H9 (cell line): Measurements from ENCODE around the gene DUSP10. TPM values are rescaled to one million over a fixed set of nuclear protein-coding genes. Genes with fewer than 3 reads are reported as not detected.

Experiments used
- DNase-seq: peaks from one replicate; pipeline ENCODE4 v3.0.0-alpha.2; 2017
- H2AFZ ChIP-seq: one replicate; pipeline ENCODE4 v1.6.1; 2013; ENCODE audit warnings: mild to moderate bottlenecking, low read length, control low read depth, moderate library complexity
- H2AK5ac ChIP-seq: 2 replicates; pipeline ENCODE4 v1.6.1; 2013; ENCODE audit warnings: low read length, control low read depth, mixed read lengths; ENCODE audit not compliant: insufficient read length
- H2BK120ac ChIP-seq: one replicate; pipeline ENCODE4 v1.6.1; 2013; ENCODE audit warnings: low read depth, mild to moderate bottlenecking, low read length, control low read depth, inconsistent platforms; ENCODE audit not compliant: poor library complexity, severe bottlenecking
- H2BK12ac ChIP-seq: 2 replicates; pipeline ENCODE4 v1.6.1; 2013; ENCODE audit warnings: low read length, control low read depth, mixed read lengths, low read depth; ENCODE audit not compliant: insufficient read length
- H2BK15ac ChIP-seq: 2 replicates; pipeline ENCODE4 v1.6.1; 2013; ENCODE audit warnings: low read depth, low read length, control low read depth
- H2BK20ac ChIP-seq: one replicate; pipeline ENCODE4 v1.6.1; 2013; ENCODE audit warnings: low read depth, mild to moderate bottlenecking, low read length, control low read depth, inconsistent platforms; ENCODE audit not compliant: poor library complexity, severe bottlenecking
- H2BK5ac ChIP-seq: 2 replicates; pipeline ENCODE4 v1.6.1; 2013; ENCODE audit warnings: low read length, control low read depth, mixed read lengths; ENCODE audit not compliant: insufficient read length
- H3K14ac ChIP-seq: 2 replicates; pipeline ENCODE4 v1.6.1; 2013; ENCODE audit warnings: low read length, control low read depth; ENCODE audit not compliant: insufficient read depth
- H3K18ac ChIP-seq: 2 replicates; pipeline ENCODE4 v1.6.1; 2013; ENCODE audit warnings: low read depth, mild to moderate bottlenecking, mixed read lengths, low read length, control low read depth; ENCODE audit not compliant: insufficient read length
- H3K23ac ChIP-seq: 2 replicates; pipeline ENCODE4 v1.6.1; 2013; ENCODE audit warnings: low read length, control low read depth, mixed read lengths, low read depth; ENCODE audit not compliant: insufficient read length
- H3K23me2 ChIP-seq: 2 replicates; pipeline ENCODE4 v1.6.1; 2013; ENCODE audit warnings: low read depth, mild to moderate bottlenecking, mixed read lengths, low read length, control low read depth; ENCODE audit not compliant: insufficient read length, poor library complexity, severe bottlenecking
- H3K27ac ChIP-seq: 2 replicates; pipeline ENCODE4 v1.5.1; 2013; ENCODE audit warnings: low read length, control low read depth, mixed read lengths, low read depth; ENCODE audit not compliant: insufficient read length
- H3K27me3 ChIP-seq: 2 replicates; pipeline ENCODE4 v1.6.1; 2013; ENCODE audit warnings: low read length, control low read depth, inconsistent platforms; ENCODE audit not compliant: insufficient read depth
- H3K4ac ChIP-seq: 2 replicates; pipeline ENCODE4 v1.6.1; 2013; ENCODE audit warnings: low read depth, mild to moderate bottlenecking, control low read depth, inconsistent platforms, low read length, moderate library complexity
- H3K4me1 ChIP-seq: 2 replicates; pipeline ENCODE4 v1.6.1; 2013; ENCODE audit warnings: low read length, control low read depth, inconsistent platforms; ENCODE audit not compliant: insufficient read depth
- H3K4me2 ChIP-seq: 2 replicates; pipeline ENCODE4 v1.6.1; 2013; ENCODE audit warnings: low read length, control low read depth, mixed read lengths; ENCODE audit not compliant: insufficient read length, insufficient read depth
- H3K56ac ChIP-seq: 2 replicates; pipeline ENCODE4 v1.6.1; 2013; ENCODE audit warnings: low read depth, mild to moderate bottlenecking, mixed read lengths, low read length, control low read depth; ENCODE audit not compliant: insufficient read length
- H3K79me1 ChIP-seq: 2 replicates; pipeline ENCODE4 v1.6.1; 2013; ENCODE audit warnings: low read depth, mild to moderate bottlenecking, moderate library complexity, low read length, control low read depth, inconsistent platforms; ENCODE audit not compliant: insufficient read depth, poor library complexity, severe bottlenecking
- H3K79me2 ChIP-seq: 2 replicates; pipeline ENCODE4 v1.6.1; 2013; ENCODE audit warnings: low read length, control low read depth, inconsistent platforms; ENCODE audit not compliant: insufficient read depth
- H3K9ac ChIP-seq: 2 replicates; pipeline ENCODE4 v1.6.1; 2013; ENCODE audit warnings: low read length, control low read depth, mixed read lengths; ENCODE audit not compliant: insufficient read length; ENCODE audit errors: extremely low read depth
- H3K9me3 ChIP-seq: one replicate; pipeline ENCODE4 v1.6.1; 2013; ENCODE audit warnings: low read depth, low read length, inconsistent platforms; ENCODE audit not compliant: control insufficient read depth
- H3T11ph ChIP-seq: one replicate; pipeline ENCODE4 v1.6.1; 2013; ENCODE audit warnings: mild to moderate bottlenecking, low read length, control low read depth, inconsistent platforms
- H4K20me1 ChIP-seq: one replicate; pipeline ENCODE4 v1.6.1; 2013; ENCODE audit not compliant: control insufficient read depth, insufficient read length, insufficient read depth
- H4K5ac ChIP-seq: 2 replicates; pipeline ENCODE4 v1.6.1; 2013; ENCODE audit warnings: low read depth, mild to moderate bottlenecking, mixed read lengths, low read length, control low read depth; ENCODE audit not compliant: insufficient read length
- H4K8ac ChIP-seq: replicated peaks from 2 replicates; pipeline ENCODE4 v1.6.1; 2013; ENCODE audit warnings: low read length, control low read depth, mixed read lengths, low read depth; ENCODE audit not compliant: insufficient read length
- H4K91ac ChIP-seq: 2 replicates; pipeline ENCODE4 v1.6.1; 2013; ENCODE audit warnings: low read depth, mild to moderate bottlenecking, moderate library complexity, mixed read lengths, low read length, control low read depth; ENCODE audit not compliant: insufficient read length
- H3K27ac Mint-ChIP-seq, 3 experiments: 2 replicates in 2 of 3; 3 replicates in 1 of 3; pipeline ENCODE4 v1.8.0; 2020 to 2021; ENCODE audit warnings: mixed read lengths in 3 of 3, mild to moderate bottlenecking in 1 of 3, moderate library complexity in 1 of 3
- H3K27me3 Mint-ChIP-seq: 2 replicates; pipeline ENCODE4 v1.8.0; 2021; ENCODE audit warnings: low read depth, mild to moderate bottlenecking, moderate library complexity, mixed read lengths
- H3K36me3 Mint-ChIP-seq, 3 experiments: 2 replicates in 2 of 3; 3 replicates in 1 of 3; pipeline ENCODE4 v1.8.0; 2020 to 2021; ENCODE audit warnings: low read depth in 3 of 3, mixed read lengths in 3 of 3; ENCODE audit not compliant: insufficient read depth in 1 of 3
- H3K4me1 Mint-ChIP-seq, 2 experiments: 2 replicates each; pipeline ENCODE4 v1.8.0; 2020; ENCODE audit warnings: mixed read lengths in 2 of 2
- H3K4me3 Mint-ChIP-seq, 2 experiments: 2 replicates in 1 of 2; 3 replicates in 1 of 2; pipeline ENCODE4 v1.8.0; 2020 to 2021; ENCODE audit warnings: mild to moderate bottlenecking in 2 of 2, mixed read lengths in 2 of 2, moderate library complexity in 1 of 2
- H3K9me3 Mint-ChIP-seq, 2 experiments: 2 replicates in 1 of 2; 3 replicates in 1 of 2; pipeline ENCODE4 v1.8.0; 2020; ENCODE audit warnings: mild to moderate bottlenecking in 2 of 2, mixed read lengths in 2 of 2, moderate library complexity in 1 of 2
- CTCF ChIP-seq: fragments of 200-600 bp; sonication (generic); conservative IDR thresholded peaks from 3 replicates; pipeline ENCODE4 v1.8.0; 2021; ENCODE audit warnings: antibody characterized with exemption, mild to moderate bottlenecking
- WGBS: extraction: QIAGEN DNeasy Blood & Tissue Kit; methylation state at CpG from one replicate; pipeline ENCODE4 v1.1.7; 2013; ENCODE audit warnings: missing lambda C conversion rate, low lambda C conversion rate, mixed read lengths; ENCODE audit not compliant: insufficient read length; ENCODE audit errors: extremely low coverage; 5-methylcytosine and 5-hydroxymethylcytosine counted together
- total RNA-seq: library from RNA; stranded (reverse); gene quantifications from 2 replicates; pipeline ENCODE4 v1.2.1, GENCODE V29; 2021

DUSP10 gene
- total RNA-seq, 1 experiment from 2014 or later: 2.0 TPM

- Histone ChIP-seq H3K4ac (no peak overlapping the region), H3K56ac (no peak overlapping the region), H3K4me1 (no peaks in the 10 kb centered on the region), H3K18ac (no peak overlapping the region), H2AK5ac (no peak overlapping the region), H2BK120ac (no peak overlapping the region), H2AFZ (no peak overlapping the region), H3K23me2 (no peaks in the 10 kb centered on the region), H3K23ac (no peak overlapping the region), H3K9me3 (no peaks in the 10 kb centered on the region), H2BK5ac (no peak overlapping the region), H3K4me2 (no peak overlapping the region), H3T11ph (no peak overlapping the region), H2BK15ac (no peak overlapping the region), H4K5ac (no peak overlapping the region), H3K27me3 (no peaks in the 10 kb centered on the region), H3K79me1 (no peaks in the 10 kb centered on the region), H4K20me1 (no peaks in the 10 kb centered on the region), H4K91ac (no peak overlapping the region), H3K27ac (no peak overlapping the region), H3K9ac (no peak overlapping the region), H2BK12ac (no peak overlapping the region), H3K79me2 (no peaks in the 10 kb centered on the region), H4K8ac (no peak overlapping the region), H2BK20ac (no peak overlapping the region), H3K14ac (no peak overlapping the region)
- no peak for DNase-seq
- no peaks in the 10 kb centered on the region for H3K9me3 Mint-ChIP-seq
- H3K27ac Mint-ChIP-seq: no peak overlapping the region
- H3K4me1 Mint-ChIP-seq: peaks cover 14 to 22% of the 10 kb centered on the region in 2 experiments
- no CpG with 5 or more reads among the region's 3 CpGs for WGBS
- no peaks in the 10 kb centered on the region for H3K27me3 Mint-ChIP-seq
- H3K4me3 Mint-ChIP-seq: no peak overlapping the region
- no peaks in the 10 kb centered on the region; a peak in 1 of 7 replicates for H3K36me3 Mint-ChIP-seq
- TF ChIP-seq CTCF: no peak
Measured at GRCh38 chr1:221778125-221778524, 36.2 kb upstream of the DUSP10 start.
